GM18868 (cell line): ENCODE data around the gene RNGTT.

ENCODE experiments used
- ATAC-seq: cut with Tn5 transposase; IDR thresholded peaks from one replicate; pipeline ENCODE4 v1.9.1; 2021; ENCODE audit warnings: mild to moderate bottlenecking, moderate library complexity; ENCODE audit not compliant: unreplicated experiment

RNGTT gene

DNA sequence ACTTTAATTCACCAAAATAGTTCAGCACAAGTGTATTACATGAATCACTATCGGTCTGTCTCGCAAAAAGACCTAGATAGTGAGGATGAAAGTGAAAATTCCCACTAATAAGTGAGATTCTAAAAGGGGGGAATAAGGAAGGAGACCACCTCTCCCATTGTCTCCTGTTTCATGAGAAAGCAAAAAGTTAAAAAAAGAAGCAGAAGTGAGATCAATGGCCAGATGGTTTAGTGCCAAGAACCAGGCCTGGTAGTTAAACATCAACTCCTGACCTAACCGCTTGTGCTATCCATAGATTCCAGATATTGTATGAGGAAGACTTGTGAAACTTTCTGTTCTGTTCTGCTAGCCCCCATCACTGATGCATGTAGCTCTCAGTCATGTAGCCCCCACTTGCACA, 293.0 kb downstream of the RNGTT start:
- no peak for ATAC-seq

DNA sequence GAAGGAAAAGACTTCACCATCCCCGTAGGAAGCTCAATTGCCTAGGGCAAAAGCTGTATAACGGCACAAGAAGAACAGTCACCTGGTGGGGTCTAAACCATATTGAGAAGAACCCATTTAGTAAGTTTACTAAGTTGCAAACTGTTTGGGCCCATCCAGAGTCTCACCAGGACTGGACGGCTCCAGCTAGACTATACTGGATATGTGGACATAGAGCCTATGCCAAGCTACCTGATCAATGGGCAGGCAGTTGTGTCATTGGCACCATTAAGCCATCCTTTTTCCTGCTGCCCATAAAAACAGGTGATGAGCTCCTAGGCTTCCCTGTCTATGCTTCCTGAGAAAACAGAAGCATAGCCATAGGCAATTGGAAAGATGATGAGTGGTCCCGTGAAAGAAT, 293.9 kb downstream of the RNGTT start:
- no peak for ATAC-seq

DNA sequence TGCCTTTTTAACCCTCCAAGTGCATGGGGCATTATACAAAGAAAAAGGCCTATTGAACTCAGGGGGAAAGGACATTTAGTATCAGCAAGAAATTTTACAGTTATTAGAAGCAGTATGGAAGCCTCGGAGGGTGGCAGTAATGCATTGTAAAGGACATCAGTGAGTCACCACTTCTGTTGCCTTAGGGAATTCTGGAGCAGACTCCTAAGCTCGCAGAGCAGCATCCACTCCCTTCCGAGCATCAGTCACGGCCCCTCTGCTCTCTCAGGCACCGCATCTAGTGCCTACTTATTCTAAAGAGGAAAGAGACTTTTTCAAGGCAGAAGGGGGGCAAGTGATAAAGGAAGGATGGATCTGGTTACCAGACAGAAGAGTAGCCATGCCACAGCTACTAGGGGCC, 296.5 kb downstream of the RNGTT start:
- no peak for ATAC-seq

DNA sequence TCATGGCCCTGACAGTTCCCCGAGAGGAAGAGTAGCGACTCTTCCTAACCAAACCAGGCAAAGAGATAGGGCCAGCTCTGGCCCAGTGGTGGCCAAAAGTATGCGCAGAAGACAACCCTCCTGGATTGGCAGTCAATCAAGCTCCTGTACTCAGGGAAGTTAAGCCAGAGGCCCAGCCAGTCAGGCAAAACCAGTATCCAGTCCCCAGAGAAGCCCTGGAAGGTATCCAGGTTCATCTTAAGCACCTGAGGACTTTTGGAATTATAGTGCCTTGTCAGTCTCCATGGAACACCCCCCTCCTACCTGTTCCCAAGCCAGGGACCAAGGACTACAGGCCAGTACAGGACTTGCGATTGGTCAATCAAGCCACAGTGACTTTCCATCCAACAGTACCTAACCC, 298.3 kb downstream of the RNGTT start:
- no peak for ATAC-seq

DNA sequence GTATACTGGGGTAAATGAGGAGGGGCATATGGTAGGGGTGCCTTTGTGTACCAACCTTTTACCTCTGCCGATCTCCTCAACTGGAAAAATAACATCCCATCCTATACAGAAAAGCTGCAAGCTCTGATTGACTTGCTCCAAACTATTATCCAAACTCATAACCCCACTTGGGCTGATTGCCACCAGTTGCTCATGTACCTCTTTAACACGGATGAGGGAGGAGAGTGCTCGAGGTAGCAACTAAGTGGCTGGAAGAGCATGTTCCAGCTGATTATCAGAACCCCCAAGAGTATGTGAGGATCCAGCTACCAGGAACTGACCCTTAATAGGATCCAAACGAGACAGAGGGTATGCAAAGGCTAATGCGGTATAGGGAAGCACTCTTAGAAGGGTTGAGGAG, 299.6 kb downstream of the RNGTT start:
- no peak for ATAC-seq

DNA sequence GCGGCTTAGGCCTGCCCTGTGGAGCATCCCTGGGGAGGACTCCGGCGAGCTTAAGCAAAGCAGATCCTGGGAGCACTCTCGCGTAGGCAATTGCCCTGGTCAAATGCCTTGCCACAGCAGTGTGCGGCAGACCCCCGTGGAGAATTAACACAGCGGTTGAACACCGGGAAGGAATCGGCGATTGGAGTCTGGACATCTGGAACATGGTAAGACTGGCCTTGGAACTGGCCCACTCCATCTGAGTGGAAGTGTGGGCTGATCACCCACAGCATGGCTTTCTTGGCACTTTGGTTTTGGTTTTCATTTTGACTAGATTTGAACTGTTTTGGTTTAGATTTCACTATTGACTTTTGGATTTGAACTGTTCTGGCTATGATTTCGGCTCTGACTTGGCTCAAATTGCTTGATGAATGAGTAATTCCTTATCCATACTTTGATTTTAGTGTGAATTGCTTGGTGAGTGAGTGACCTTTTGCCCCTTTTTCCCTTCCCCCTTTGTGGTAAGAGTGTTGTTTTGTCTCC, 300.7 kb downstream of the RNGTT start:
- ATAC-seq, result peak; percentile 50

GRCh38 chr6:88662163-88662580, 301.2 kb downstream of the RNGTT start:
- no peak for ATAC-seq

DNA sequence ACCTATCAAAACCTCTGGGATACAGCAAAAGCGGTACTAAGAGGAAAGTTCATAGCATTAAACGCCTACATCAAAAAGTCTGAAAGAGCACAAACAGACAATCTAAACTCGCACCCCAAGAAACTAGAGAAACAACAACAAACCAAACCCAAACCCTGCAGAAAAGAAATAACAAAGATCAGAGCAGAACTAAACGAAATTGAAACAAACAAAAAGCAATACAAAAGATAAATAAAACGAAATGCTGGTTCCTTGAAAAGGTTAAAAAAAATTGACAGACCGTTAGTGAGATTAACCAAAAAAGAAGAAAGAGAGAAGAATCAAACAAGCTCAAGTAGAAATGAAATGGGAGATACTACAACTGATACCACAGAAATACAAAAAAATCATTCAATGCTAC, 302.3 kb downstream of the RNGTT start:
- ATAC-seq, result no peak

DNA sequence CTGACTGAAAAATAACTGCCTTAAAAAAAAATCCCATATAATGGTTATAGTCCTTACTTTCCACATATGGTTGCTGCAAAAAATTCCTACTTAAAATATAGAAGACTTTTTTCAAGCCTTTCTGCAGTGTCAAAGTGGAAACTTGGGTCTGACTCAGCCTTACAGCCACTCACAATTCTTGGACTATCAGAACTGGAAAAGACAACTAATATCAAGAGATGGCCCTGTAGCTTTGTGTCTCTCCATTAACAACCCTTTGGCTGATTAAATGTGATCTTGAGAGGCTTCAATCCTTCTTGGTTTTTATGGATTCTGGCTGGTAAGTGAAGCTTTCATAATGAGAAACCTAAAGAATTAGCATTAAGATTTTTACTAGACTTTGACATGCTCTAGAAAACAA, 307.8 kb downstream of the RNGTT start:
- ATAC-seq, result no peak

DNA sequence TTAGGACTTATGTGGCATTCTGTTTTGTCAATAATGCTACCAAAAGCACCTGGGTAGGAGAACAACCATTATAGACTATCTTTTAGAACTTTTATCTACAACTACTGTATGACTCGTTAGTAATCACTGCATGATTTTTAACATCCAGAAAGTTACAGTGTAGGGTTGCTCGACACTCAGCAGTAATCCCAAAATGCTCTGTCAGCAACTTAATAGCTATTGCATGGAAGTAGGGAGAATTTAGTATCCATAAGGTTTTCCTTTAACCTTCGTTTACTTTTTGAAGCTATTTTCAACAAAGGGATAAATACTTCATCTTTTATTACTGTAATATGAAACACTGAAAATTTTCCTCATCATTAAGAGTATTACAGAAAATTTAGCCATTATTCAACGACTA, 309.5 kb downstream of the RNGTT start:
- no peak for ATAC-seq

DNA sequence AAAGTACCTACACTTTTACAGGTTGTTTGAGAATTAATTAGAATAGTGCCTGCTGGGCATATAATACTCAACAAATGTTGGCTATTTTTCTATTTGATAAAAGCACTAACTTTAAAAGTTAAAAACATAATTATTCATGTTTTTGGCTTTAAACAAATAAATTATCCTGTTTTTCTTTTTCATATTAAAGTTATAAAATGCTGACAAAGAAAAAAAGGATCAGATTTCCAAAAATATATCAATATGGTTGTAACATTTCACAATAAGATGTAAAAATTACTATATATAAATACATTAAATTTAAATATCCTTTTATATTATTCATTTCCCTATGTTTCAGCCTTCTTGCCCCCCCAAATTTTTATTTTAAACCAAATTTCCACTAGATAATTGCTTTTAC, 312.0 kb downstream of the RNGTT start:
- ATAC-seq, result no peak

GRCh38 chr6:88650979-88651378, 312.4 kb downstream of the RNGTT start:
- ATAC-seq, result no peak

GRCh38 chr6:88650029-88650619, 313.3 kb downstream of the RNGTT start:
- ATAC-seq, result peak; percentile 97

DNA sequence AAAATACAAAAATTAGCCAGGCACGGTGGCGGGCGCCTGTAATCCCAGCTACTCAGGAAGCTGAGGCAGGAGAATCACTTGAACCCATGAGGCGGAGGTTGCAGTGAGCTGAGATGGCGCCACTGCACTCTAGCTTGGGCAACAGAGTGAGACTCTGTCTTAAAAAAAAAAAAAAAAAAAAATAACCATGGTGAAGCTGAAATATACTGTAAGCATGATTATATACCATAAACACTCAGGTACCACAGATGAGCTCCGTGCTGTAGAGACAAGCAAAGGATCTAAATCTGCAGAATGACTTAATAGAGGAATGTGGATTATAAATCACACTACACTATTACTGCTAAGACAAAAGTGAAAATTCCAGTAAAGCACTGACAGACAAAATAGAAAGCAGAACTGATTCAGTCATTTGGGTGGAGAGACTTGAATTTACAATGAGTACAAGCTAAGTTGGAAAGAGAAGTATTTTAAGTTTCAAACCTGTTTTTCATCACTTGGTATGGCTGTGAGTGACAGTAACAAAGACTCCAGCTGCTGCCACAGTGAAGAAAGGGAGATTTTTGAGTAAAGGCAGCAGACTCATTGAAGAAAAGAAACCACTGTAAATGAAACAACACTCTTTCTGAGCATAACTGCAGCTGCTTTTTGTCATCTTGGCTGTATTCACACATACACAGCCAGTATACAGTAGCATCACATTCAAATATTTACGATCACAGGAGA, 322.1 kb downstream of the RNGTT start:
- peak; percentile 93 for ATAC-seq

- no peak for ATAC-seq
Observed at GRCh38 chr6:88637761-88638545, 325.5 kb downstream of the RNGTT start.

- no peak for ATAC-seq
Observed at GRCh38 chr6:88636871-88637270, 326.5 kb downstream of the RNGTT start.

DNA sequence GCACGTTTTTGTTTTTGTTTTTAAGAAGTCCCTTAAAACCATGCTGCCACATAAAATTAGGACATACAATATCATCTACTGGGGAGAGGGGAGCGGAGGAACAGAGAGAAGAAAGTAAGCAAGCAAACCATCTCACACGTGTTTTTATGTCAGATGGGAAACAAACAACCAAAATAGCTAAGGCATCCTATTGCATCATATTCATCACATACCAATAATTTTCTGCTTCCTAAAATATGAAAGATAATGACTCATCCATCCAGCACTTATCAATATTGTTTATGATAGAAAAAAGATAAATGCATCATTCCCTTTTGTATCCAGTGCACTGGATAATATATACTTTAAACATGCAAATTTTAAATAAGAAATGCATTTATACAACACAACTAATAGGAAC, 329.6 kb downstream of the RNGTT start:
- ATAC-seq, result no peak

- ATAC-seq, result peak; percentile 40
Observed at GRCh38 chr6:88631830-88632229, 331.6 kb downstream of the RNGTT start.

DNA sequence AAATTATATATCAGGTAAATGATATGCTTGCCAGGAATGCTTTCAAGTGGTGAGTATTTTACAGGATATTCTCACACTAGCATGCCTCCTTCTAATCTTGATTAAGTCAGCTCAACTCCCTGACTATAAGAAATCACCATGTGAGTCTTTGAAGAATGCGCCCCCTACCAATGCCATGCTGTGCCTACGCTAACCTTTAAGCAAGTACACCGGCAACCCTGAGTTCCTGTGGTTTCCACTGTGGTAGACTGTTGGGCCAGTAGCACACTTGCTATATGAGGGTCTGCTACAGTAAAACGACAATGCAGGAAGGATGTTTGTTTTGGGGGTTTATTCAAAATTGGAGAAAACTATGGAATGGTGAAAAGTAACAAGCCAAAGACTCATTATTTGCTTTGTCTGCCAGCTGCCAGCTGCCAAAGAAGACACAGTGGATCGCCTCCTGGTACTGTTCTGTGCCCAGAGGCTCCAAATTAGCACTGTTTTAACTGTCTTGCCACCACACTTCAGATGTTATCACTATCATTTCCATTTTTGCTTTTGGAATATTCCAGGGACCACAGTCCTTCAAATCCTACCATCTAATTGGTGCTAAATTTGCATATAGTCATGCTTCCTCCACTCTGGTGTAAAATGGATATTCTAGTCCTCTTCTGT, 333.5 kb downstream of the RNGTT start:
- ATAC-seq, result peak; percentile 77

- no peak for ATAC-seq
Observed at GRCh38 chr6:88626460-88626859, 337.0 kb downstream of the RNGTT start.

GRCh38 chr6:88623531-88623930, 339.9 kb downstream of the RNGTT start:
- no peak for ATAC-seq
